K562 (cell line): Measurements from ENCODE around the gene MLN. TPM values are rescaled to one million over a fixed set of nuclear protein-coding genes. Genes with fewer than 3 reads are reported as not detected.
A peak's percentile ranks its signal among the peaks of the same experiment; 100 is the strongest.

Source experiments
- ATAC-seq: fragments of 200-7000 bp; cut with Tn5 transposase; 3 replicates; pipeline ENCODE4 v1.9.1; 2020; ENCODE audit warnings: moderate library complexity
- BruUV-seq: library from RNA; stranded (reverse); fragments of 400-500 nt; replicated peaks from 2 replicates; lab custom pipeline; 2021; lab: Mats Ljungman, UMichigan
- CTCF ChIA-PET: fragments of 300-600 bp; formaldehyde crosslinking; extraction: SDS; loops from one replicate; lab custom pipeline; 2021; ENCODE audit warnings: low intra/inter-chr PET ratio; lab: Yijun Ruan, JAX
- POLR2A ChIA-PET: fragments of 300-600, 350-650 bp; sonication (Branson Sonifier 250); formaldehyde crosslinking; extraction: SDS; loops from one replicate; lab custom pipeline; 2021; ENCODE audit warnings: antibody characterized with exemption, inconsistent platforms; lab: Yijun Ruan, JAX
- DNase-seq, 4 experiments: peaks; one replicate each; pipeline versions ENCODE4 v3.0.0 to v3.0.0-alpha.2; 2011 to 2018; ENCODE audit warnings: low spot score in 3 of 4, mixed read lengths in 3 of 4; ENCODE audit errors: extremely low read depth in 1 of 4
- FAIRE-seq: peaks from 2 replicates; lab custom pipeline; 2011; peaks lifted over from hg19 to GRCh38; lab: Jason Lieb, UNC
- H2AFZ ChIP-seq: 2 replicates; pipeline ENCODE4 v1.6.0; 2011; ENCODE audit warnings: low read depth, low read length, control low read depth, inconsistent platforms
- H3K27ac ChIP-seq: fragments of 200-600 bp; 3 replicates; pipeline ENCODE4 v1.8.0; 2011; ENCODE audit warnings: low read depth, mild to moderate bottlenecking, control low read depth, inconsistent platforms, low read length, moderate library complexity, mixed read lengths; ENCODE audit errors: extremely low read depth
- H3K27me3 ChIP-seq, 2 experiments: fragments of 300-600 bp in 1 of 2; 2 replicates in 1 of 2; 3 replicates in 1 of 2; pipeline versions ENCODE4 v1.6.0 to v1.8.0; 2011; ENCODE audit warnings: inconsistent platforms in 2 of 2, low read length in 2 of 2, mild to moderate bottlenecking in 1 of 2, mixed read lengths in 1 of 2, moderate library complexity in 1 of 2; ENCODE audit not compliant: control insufficient read depth in 2 of 2, insufficient read depth in 2 of 2
- H3K36me3 ChIP-seq: fragments of 300-600 bp; 3 replicates; pipeline ENCODE4 v1.8.0; 2011; ENCODE audit warnings: mild to moderate bottlenecking, low read length, inconsistent platforms; ENCODE audit not compliant: control insufficient read depth, insufficient read depth
- H3K4me1 ChIP-seq, 2 experiments: fragments of 200-600 bp in 1 of 2; replicated peaks in 1 of 2; 2 replicates in 1 of 2; 3 replicates in 1 of 2; pipeline versions ENCODE4 v1.5.1 to v1.8.0; 2011; ENCODE audit warnings: inconsistent platforms in 2 of 2, low read length in 2 of 2, mild to moderate bottlenecking in 1 of 2, mixed read lengths in 1 of 2, moderate library complexity in 1 of 2; ENCODE audit not compliant: control insufficient read depth in 2 of 2, insufficient read depth in 2 of 2
- H3K4me2 ChIP-seq: 2 replicates; pipeline ENCODE4 v1.6.1; 2011; ENCODE audit warnings: low read length, control low read depth, inconsistent platforms, mixed read lengths; ENCODE audit not compliant: insufficient read depth
- H3K4me3 ChIP-seq: fragments of 200-600 bp; sonication (generic), shearing (Covaris generic); 2 replicates; pipeline ENCODE4 v1.5.1; 2016; ENCODE audit warnings: control low read depth, inconsistent platforms
- H3K79me2 ChIP-seq: fragments of 200-600 bp; 3 replicates; pipeline ENCODE4 v1.8.0; 2011; ENCODE audit warnings: low read length, inconsistent platforms; ENCODE audit not compliant: control insufficient read depth, insufficient read depth
- H3K9ac ChIP-seq, 2 experiments: 2 replicates each; pipeline versions ENCODE4 v1.6.0 to v1.6.1; 2011; ENCODE audit warnings: low read depth in 2 of 2, low read length in 2 of 2, control low read depth in 1 of 2, inconsistent platforms in 1 of 2, mild to moderate bottlenecking in 1 of 2, mixed read lengths in 1 of 2; ENCODE audit not compliant: insufficient read depth in 1 of 2
- H3K9me1 ChIP-seq: one replicate; pipeline ENCODE4 v1.6.0; 2011; ENCODE audit warnings: inconsistent platforms, mild to moderate bottlenecking, low read length, moderate library complexity; ENCODE audit not compliant: control insufficient read depth, insufficient read depth
- H3K9me3 ChIP-seq: replicated peaks from 2 replicates; pipeline ENCODE4 v1.5.1; 2011; ENCODE audit warnings: low read depth, low read length, inconsistent platforms; ENCODE audit not compliant: control insufficient read depth, insufficient read depth
- H4K20me1 ChIP-seq: replicated peaks from 2 replicates; pipeline ENCODE4 v1.6.1; 2011; ENCODE audit warnings: low read length, inconsistent platforms, mixed read lengths; ENCODE audit not compliant: control insufficient read depth, insufficient read depth
- BCOR ChIP-seq: fragments of 450-650 bp; IDR thresholded peaks from 2 replicates; pipeline ENCODE4 v1.6.1; 2016
- BRCA1 ChIP-seq, 2 experiments: fragments of 450-650 bp in 1 of 2; sonication (generic) in 1 of 2; formaldehyde crosslinking in 1 of 2; IDR thresholded peaks; 2 replicates each; pipeline versions ENCODE4 v1.5.0 to v1.6.1; 2017 to 2020; ENCODE audit warnings: mild to moderate bottlenecking in 1 of 2, missing genetic modification reagents in 1 of 2
- LARP7 ChIP-seq: fragments of 450-650 bp; IDR thresholded peaks from 2 replicates; pipeline ENCODE4 v1.6.1; 2016
- MAZ ChIP-seq, 2 experiments: fragments of 450-650 bp in 1 of 2; sonication (generic) in 1 of 2; formaldehyde crosslinking; IDR thresholded peaks in 1 of 2; conservative IDR thresholded peaks in 1 of 2; 2 replicates each; pipeline versions ENCODE4 v1.4.0 to v1.5.0; 2020; ENCODE audit warnings: mild to moderate bottlenecking in 1 of 2, missing genetic modification reagents in 1 of 2
- MEIS2 ChIP-seq: fragments of 450-650 bp; IDR thresholded peaks from 2 replicates; pipeline ENCODE4 v1.6.1; 2014; ENCODE audit warnings: mild to moderate bottlenecking; ENCODE audit not compliant: partially characterized antibody
- MIER1 ChIP-seq: fragments of 450-650 bp; IDR thresholded peaks from 2 replicates; pipeline ENCODE4 v1.6.1; 2016; ENCODE audit warnings: antibody characterized with exemption, mild to moderate bottlenecking, low read depth
- NR3C1 ChIP-seq: sonication (generic); formaldehyde crosslinking; IDR thresholded peaks from 2 replicates; pipeline ENCODE4 v1.8.1; 2022; ENCODE audit warnings: missing genetic modification reagents
- RBBP5 ChIP-seq: fragments of 200-600 bp; sonication (generic); IDR thresholded peaks from 2 replicates; pipeline ENCODE4 v1.6.1; 2012; ENCODE audit warnings: borderline replicate concordance, mild to moderate bottlenecking, low read length, control low read depth, inconsistent platforms; ENCODE audit not compliant: insufficient read depth, poor library complexity, severe bottlenecking
- XRCC5 ChIP-seq: fragments of 200-400 bp; formaldehyde crosslinking; IDR thresholded peaks from 2 replicates; pipeline ENCODE4 v1.6.1; 2017; ENCODE audit warnings: low read depth, mild to moderate bottlenecking, low read length
- ZBTB7A ChIP-seq: IDR thresholded peaks from 2 replicates; pipeline ENCODE4 v1.6.1; 2011; ENCODE audit warnings: low read depth, mild to moderate bottlenecking, low read length, moderate library complexity, borderline replicate concordance; ENCODE audit not compliant: control insufficient read depth
- ZNF143 ChIP-seq: sonication (generic); formaldehyde crosslinking; IDR thresholded peaks from 2 replicates; pipeline ENCODE4 v1.9.0; 2022; ENCODE audit warnings: mild to moderate bottlenecking, missing genetic modification reagents
- WGBS: fragments of 100-300 bp; shearing (Covaris generic); methylation state at CpG from one replicate; pipeline ENCODE4 v1.1.6; 2016; ENCODE audit warnings: low coverage, mixed read lengths; ENCODE audit not compliant: insufficient coverage; ENCODE audit errors: missing lambda C conversion rate; 5-methylcytosine and 5-hydroxymethylcytosine counted together
- in situ Hi-C: fragments of 300-500 bp; cut with MboI; formaldehyde crosslinking; loops from 4 replicates; pipeline ENCODE4 v1.15.0; 2018; ENCODE audit warnings: inconsistent platforms, mixed read lengths
- intact Hi-C: fragments of 100-400 bp; cut with micrococcal nuclease; formaldehyde crosslinking; loops from 2 replicates; pipeline ENCODE4 v1.14.2; 2022
- polyA plus RNA-seq, 8 experiments: library from polyadenylated mRNA; depleted of rRNA in 4 of 8; stranded (reverse) in 5 of 8; unstranded in 3 of 8; fragments of >200 nt; fragmentation: Nextera tagmentation in 2 of 8; fragmentation: Illumina TruSeq in 1 of 8; extraction: Ambion mirVana in 2 of 8; extraction: Trizol in 1 of 8; gene quantifications; 2 replicates each; pipeline versions ENCODE4 v1.2.1 to v1.2.3, GENCODE V29; 2011 to 2014; ENCODE audit warnings: inconsistent platforms in 1 of 8, missing spikeins in 1 of 8
- total RNA-seq, 7 experiments: library from RNA; depleted of rRNA in 6 of 7; stranded (reverse); fragments of >200 nt in 6 of 7; fragmentation: Illumina TruSeq in 2 of 7; extraction: Trizol in 2 of 7; gene quantifications; 2 replicates each; pipeline versions ENCODE4 v1.2.1 to v1.2.3, GENCODE V29; 2011 to 2021; ENCODE audit warnings: low replicate concordance in 1 of 7
- TF ChIP-seq, protein P1 (sequence below): fragments of 250-450 bp; sonication (Bioruptor Pico); IDR thresholded peaks from 2 replicates; pipeline ENCODE4 v1.5.0; 2020; ENCODE audit warnings: mild to moderate bottlenecking
- TF ChIP-seq, protein P2 (sequence below), 2 experiments: IDR thresholded peaks in 1 of 2; conservative IDR thresholded peaks in 1 of 2; 2 replicates each; pipeline ENCODE4 v1.6.1; 2016; ENCODE audit warnings: low read depth in 2 of 2, mild to moderate bottlenecking in 1 of 2, missing compliant biosample characterization in 1 of 2, missing genetic modification characterization in 1 of 2, moderate library complexity in 1 of 2
- TF ChIP-seq, protein P3 (sequence below): fragments of 450-650 bp; IDR thresholded peaks from 2 replicates; pipeline ENCODE4 v1.6.1; 2016

Gene MLN
- total and polyA plus RNA-seq, 9 of the 15 experiments (the other 6 are each of a cell fraction or from before 2014, with no cell fraction given), result not detected

DNA sequence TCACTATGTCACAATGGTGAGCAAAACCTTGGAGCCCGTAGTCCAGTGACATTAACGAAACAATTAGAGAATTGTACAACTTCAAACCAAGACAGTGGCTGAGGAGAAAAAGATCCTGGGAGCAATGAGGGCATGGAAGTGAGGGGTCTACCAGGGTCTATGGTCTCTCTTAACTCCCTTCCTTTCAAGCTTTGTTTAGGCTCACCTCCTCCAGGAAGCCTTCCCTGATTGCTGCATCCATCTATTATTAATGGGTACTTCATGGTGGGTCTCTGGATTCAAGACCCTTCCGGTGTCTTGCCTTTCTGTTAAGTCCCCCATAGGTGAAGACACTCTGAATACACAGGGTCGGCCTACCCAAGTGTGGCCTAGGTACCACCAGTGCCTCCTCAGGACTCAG lies 38.1 kb upstream of the MLN start (continued):
- TF ChIP-seq, protein P1, sequence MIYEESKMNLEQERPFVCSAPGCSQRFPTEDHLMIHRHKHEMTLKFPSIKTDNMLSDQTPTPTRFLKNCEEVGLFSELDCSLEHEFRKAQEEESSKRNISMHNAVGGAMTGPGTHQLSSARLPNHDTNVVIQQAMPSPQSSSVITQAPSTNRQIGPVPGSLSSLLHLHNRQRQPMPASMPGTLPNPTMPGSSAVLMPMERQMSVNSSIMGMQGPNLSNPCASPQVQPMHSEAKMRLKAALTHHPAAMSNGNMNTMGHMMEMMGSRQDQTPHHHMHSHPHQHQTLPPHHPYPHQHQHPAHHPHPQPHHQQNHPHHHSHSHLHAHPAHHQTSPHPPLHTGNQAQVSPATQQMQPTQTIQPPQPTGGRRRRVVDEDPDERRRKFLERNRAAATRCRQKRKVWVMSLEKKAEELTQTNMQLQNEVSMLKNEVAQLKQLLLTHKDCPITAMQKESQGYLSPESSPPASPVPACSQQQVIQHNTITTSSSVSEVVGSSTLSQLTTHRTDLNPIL, result no peak

DNA sequence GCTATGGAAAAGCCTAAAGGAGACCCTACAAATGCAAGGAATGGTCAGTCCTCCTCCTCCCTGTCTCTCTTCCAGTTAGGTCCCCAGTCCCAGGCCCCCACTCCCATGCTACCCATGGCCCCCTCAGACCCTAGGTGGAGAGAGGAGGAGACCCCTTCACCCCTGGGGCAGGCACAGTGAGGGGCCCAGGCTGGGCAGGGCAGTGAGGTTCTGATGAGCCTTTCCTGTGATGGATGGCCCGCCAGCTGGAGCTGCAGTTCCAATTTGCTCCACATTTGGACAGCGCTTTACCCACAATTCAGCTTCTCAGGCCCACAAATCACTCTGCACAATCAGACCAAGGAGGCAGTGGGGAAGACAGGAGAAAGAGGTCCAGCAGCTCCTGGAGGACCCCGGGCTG lies 37.3 kb upstream of the MLN start:
- 81% methylated on average over 3 of the region's 3 CpGs for WGBS
- H3K79me2 ChIP-seq, result no peaks in the 10 kb centered on the region
- H3K9me3 ChIP-seq, result no peaks in the 10 kb centered on the region
- peak; percentile 40 for ATAC-seq
- peaks cover 9% of the 10 kb centered on the region for H3K9me1 ChIP-seq
- in situ Hi-C loops (no loop called here), intact Hi-C loops (loop anchor here (5.0 kb wide), 1 partner anchor 69 kb away; no protein-coding TSS in a partner anchor)
- no TSS peak for BruUV-seq
- H3K36me3 ChIP-seq, result no peaks in the 10 kb centered on the region
- H3K27me3 ChIP-seq, result no peaks in the 10 kb centered on the region
- no peaks in the 10 kb centered on the region for H4K20me1 ChIP-seq
- FAIRE-seq, result no peak
- H3K27ac ChIP-seq, result peak overlapping the region; percentile 96
- peak overlapping the region; percentile 90; the same call in 1 of the 2 replicates for H2AFZ ChIP-seq
- ChIA-PET POLR2A (interaction anchor here (0.5 to 2.4 kb wide), 8 partner anchors 9 to 313 kb away, joined by 3 to 11 read pairs (median 4); no protein-coding TSS in a partner anchor), CTCF (no interaction called here)
- peak overlapping the region; percentile 81; the same call in 1 of the 2 replicates for H3K4me2 ChIP-seq
- DNase-seq, result peak; percentile 40 to 60 (median 56)
- H3K4me3 ChIP-seq, result no peak overlapping the region
- H3K9ac ChIP-seq, result peak overlapping the region; percentile 31 to 62; a peak in 3 of 4 replicates
- peaks cover 44 to 51% of the 10 kb centered on the region in 2 experiments for H3K4me1 ChIP-seq
- TF ChIP-seq, protein P2, sequence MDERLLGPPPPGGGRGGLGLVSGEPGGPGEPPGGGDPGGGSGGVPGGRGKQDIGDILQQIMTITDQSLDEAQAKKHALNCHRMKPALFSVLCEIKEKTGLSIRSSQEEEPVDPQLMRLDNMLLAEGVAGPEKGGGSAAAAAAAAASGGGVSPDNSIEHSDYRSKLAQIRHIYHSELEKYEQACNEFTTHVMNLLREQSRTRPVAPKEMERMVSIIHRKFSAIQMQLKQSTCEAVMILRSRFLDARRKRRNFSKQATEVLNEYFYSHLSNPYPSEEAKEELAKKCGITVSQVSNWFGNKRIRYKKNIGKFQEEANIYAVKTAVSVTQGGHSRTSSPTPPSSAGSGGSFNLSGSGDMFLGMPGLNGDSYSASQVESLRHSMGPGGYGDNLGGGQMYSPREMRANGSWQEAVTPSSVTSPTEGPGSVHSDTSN (CRISPR knock-in tag; IDR thresholded peaks at IDR 0.05; ENCODE audit: low read depth), result no peak
- TF ChIP-seq, protein P2 (tag; conservative IDR thresholded peaks at IDR 0.05; ENCODE audit: low read depth), result peak; percentile 89
- TF ChIP-seq MEIS2 (peak; percentile 96), ZBTB7A (peak; percentile 20; the same call in 1 of the 2 replicates), BRCA1 (IDR thresholded peaks at IDR 0.05) (no peak), BRCA1 (CRISPR knock-in tag; IDR thresholded peaks at IDR 0.05) (peak; percentile 73; the same call in 1 of the 2 replicates), BCOR (peak; percentile 18; the same call in 1 of the 2 replicates), NR3C1 (CRISPR knock-in tag) (no peak), XRCC5 (no peak), ZNF143 (CRISPR knock-in tag) (peak; percentile 67), MAZ (CRISPR knock-in tag; conservative IDR thresholded peaks at IDR 0.05 in 1 of 2, IDR thresholded peaks at IDR 0.05 in 1 of 2) (0 out of 4 replicates have a peak, but pooled peaks of 1 of the 2 experiments have one; percentile 14), MIER1 (peak; percentile 39; the same call in 1 of the 2 replicates), RBBP5 (no peak), LARP7 (no peak)
- TF ChIP-seq, protein P3, sequence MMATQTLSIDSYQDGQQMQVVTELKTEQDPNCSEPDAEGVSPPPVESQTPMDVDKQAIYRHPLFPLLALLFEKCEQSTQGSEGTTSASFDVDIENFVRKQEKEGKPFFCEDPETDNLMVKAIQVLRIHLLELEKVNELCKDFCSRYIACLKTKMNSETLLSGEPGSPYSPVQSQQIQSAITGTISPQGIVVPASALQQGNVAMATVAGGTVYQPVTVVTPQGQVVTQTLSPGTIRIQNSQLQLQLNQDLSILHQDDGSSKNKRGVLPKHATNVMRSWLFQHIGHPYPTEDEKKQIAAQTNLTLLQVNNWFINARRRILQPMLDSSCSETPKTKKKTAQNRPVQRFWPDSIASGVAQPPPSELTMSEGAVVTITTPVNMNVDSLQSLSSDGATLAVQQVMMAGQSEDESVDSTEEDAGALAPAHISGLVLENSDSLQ, result peak; percentile 78
